Islet of Langerhans (tissue), 1 donor: ENCODE results near the gene DSG3.

ENCODE experiments used
- FAIRE-seq: peaks from one replicate; lab custom pipeline; 2011; peaks lifted over from hg19 to GRCh38; lab: Jason Lieb, UNC

The DSG3 gene

DNA sequence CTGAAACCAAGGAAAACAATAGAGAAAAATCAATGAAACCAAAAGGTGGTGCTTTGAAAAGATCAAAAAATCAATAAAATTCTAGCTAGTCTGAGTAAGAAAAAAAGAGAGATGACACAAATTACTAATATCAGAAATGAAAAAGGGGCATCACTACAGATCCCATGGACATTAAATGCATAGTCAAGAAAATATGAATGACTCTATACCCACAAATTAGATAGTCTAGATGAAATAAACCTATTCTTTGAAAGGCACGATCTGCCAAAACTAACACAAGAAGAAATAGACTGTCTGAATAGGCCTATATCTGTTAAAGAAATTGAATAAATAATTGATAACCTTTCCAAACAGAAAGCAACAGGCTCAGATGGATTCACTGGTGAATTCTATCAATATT is 15.2 kb upstream of the DSG3 start:
- peak; percentile 84 for FAIRE-seq

GRCh38 chr18:31436825-31437224 is 10.7 kb upstream of the DSG3 start:
- FAIRE-seq: no peak

DNA sequence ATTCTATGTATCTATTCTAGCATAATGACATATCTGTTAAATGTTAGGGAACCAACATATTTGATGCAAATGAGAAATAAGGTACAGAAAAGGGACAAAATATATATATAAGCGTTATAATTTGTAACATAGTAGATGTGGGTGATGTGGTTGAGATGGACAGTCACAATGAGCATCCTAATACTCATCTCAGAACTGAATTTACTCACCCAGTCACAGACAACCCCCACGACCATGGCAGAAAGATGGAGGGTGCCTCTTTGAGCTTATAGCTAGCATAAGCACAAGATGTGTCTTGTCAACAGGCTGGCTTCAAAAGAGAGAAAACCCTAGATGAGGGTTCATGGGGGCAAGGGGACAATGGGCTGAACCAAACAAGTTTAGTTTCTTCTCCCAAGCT is 9.1 kb upstream of the DSG3 start:
- FAIRE-seq: no peak

- no peak for FAIRE-seq
Measured at GRCh38 chr18:31439807-31440325, 7.7 kb upstream of the DSG3 start.

GRCh38 chr18:31440787-31441186 is 6.8 kb upstream of the DSG3 start:
- FAIRE-seq: no peak

GRCh38 chr18:31441493-31441892 is 6.0 kb upstream of the DSG3 start:
- FAIRE-seq: no peak

- FAIRE-seq: no peak
Measured at GRCh38 chr18:31444142-31444541, 3.4 kb upstream of the DSG3 start.

DNA sequence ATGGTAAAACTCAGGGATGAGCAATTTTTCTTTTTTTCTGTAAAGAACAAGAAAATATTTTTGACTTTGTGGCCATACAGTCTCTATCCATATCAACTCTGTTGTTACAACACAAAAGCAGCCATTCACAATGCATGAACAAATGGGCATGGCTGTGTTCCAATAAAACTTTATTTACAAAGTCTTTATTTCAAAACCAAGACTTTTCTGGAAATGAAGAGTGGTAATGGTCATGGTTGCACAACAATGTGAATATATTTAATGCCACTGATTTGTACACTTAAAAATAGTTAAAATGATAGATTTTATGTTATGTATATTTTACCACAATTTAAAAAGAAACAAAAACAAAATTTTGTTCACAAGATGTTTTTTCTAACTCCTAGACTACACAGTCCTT is 1.6 kb upstream of the DSG3 start:
- no peak for FAIRE-seq

- FAIRE-seq: no peak
Measured at GRCh38 chr18:31446854-31447253, 687 bp upstream of the DSG3 start.

GRCh38 chr18:31450409-31450808 is 2.9 kb downstream of the DSG3 start:
- FAIRE-seq: no peak

DNA sequence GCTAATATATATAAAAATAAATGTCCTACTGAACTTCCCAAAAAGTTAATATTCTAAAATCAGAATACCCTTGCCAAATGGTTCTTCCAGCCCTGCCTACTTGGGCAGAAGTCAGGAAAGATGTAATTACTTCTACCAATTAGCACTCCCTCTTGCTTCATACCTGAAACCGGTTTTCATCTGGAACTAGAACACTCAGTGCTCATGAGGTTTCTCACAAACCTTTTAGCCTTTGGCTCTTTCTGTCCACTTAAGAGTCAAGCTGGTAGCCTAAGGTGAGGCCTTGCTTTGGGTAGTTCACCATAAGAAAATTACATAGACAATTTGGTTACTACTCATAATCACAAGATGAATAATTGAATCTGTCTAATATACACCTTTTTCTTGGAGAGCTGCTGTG is 4.1 kb downstream of the DSG3 start:
- no peak for FAIRE-seq

DNA sequence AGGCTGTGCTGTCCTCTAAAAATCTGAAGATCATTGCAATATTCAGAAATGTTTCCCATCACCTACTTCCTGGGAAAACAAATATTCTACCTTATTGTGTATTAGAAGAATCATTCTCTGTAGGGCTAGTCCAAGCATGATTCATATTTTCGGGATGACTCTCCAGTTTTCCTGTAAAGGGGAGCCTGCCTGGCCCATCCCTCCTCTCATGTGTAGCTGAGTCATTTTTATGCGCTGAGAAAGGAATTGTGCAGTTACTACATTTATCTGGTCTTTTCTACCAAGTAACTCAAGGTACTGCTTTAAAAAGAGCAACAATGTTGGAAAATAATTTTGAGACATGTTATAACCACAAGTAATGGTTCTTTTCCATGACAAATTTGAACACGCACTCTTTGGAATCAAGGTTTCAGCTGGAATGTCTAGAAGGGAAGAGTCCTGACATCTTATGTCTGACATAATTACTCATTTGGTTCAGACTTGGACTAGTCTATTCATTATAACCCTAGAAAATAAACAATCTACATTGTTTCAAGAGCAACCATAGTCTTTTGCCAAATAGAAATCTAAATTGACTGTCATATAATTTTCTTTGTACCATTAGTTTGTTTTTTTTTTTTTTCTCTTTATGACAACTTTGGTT is 6.6 kb downstream of the DSG3 start:
- FAIRE-seq: no peak

- FAIRE-seq: no peak
Measured at GRCh38 chr18:31469629-31470028, 22.1 kb downstream of the DSG3 start.

GRCh38 chr18:31478688-31479087 is 31.1 kb downstream of the DSG3 start:
- FAIRE-seq: no peak

GRCh38 chr18:31482051-31482450 is 34.5 kb downstream of the DSG3 start:
- FAIRE-seq: no peak

DNA sequence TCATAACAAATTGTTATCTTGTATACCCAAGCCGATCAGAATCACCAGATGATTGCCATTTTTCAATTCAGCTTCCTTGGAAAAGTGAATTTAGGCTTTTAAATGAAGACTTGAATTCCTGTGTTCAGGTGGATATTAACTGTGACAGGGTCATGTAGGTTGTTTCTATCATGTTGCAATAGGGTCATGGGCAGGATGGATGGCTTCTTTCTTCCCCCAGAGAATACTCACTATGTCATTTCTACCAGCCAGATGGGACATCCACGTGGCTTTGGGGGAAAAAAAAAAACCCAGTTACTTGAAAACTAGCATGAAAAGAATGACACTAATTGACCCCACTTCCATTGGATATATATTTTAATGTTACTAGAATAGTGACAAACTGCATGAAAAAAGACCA is 35.9 kb downstream of the DSG3 start:
- FAIRE-seq: no peak

DNA sequence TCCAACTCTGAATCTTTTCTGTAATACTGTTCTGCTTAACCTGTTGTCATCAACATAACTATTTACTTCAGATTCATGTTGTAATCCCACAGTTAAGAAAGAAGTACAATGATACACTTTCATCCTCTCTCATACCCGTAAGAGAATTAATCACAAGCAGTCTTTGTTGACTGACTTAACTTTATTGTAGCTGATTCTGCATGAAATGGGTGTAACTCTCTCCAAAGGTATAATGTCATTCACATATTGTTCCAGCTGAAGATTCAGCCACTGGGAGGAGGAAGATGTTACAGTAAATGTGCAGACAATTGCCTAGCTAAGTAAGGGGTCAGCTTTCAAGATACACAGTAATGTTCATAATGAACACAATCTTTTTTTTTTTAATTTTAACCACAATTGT is 36.9 kb downstream of the DSG3 start:
- FAIRE-seq: no peak

DNA sequence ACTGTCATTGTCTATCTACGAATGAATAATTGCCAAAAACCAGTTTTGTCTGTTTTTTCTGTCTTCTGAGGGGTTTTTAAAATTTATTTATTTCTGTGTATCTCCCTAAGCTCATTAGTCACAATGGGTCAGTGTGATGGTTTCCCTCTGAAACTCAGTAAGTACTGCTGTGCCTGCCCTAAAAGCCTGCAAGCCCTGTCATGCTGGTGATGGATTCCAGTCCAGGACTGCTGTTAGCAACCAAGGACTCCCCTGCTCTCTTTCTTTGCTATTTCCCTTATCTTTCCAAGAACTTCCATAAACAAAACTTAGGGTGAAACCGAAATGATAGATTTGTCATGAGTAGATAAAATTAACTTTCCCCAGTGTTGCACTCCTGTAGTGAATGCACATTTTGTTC is 38.6 kb downstream of the DSG3 start:
- FAIRE-seq: no peak

- FAIRE-seq: no peak
Measured at GRCh38 chr18:31487246-31488015, 39.9 kb downstream of the DSG3 start.

- no peak for FAIRE-seq
Measured at GRCh38 chr18:31489311-31489710, 41.8 kb downstream of the DSG3 start.

GRCh38 chr18:31490387-31490786 is 42.8 kb downstream of the DSG3 start:
- FAIRE-seq: no peak

GRCh38 chr18:31490833-31491232 is 43.3 kb downstream of the DSG3 start:
- FAIRE-seq: peak; percentile 90

DNA sequence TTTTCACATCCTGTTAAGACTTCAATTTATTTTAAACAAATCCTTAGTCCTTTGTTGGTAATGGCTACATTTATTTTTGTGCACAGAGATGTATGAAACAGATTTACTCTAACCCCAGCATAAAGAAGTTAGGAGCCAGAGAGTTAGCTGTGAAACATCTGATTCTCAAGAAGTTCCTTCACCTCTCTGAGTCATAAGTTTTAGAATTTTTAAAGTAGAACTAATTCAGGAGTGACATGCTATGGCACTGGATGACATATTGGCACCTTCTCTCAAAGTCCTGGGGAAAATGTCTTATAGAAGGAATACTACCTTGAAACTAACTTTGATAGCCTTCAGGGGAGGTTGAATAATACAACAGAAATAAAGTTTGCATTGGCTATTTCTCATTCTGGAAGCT is 44.0 kb downstream of the DSG3 start:
- FAIRE-seq: no peak

- FAIRE-seq: no peak
Measured at GRCh38 chr18:31492671-31493070, 45.1 kb downstream of the DSG3 start.
